H9 (cell line): ENCODE measurements around the gene ACER3. TPM values are rescaled to one million over a fixed set of nuclear protein-coding genes. Genes with fewer than 3 reads are reported as not detected.

Source experiments
- DNase-seq: peaks from one replicate; pipeline ENCODE4 v3.0.0-alpha.2; 2017
- H2AFZ ChIP-seq: one replicate; pipeline ENCODE4 v1.6.1; 2013; ENCODE audit warnings: mild to moderate bottlenecking, low read length, control low read depth, moderate library complexity
- H2AK5ac ChIP-seq: 2 replicates; pipeline ENCODE4 v1.6.1; 2013; ENCODE audit warnings: low read length, control low read depth, mixed read lengths; ENCODE audit not compliant: insufficient read length
- H2BK120ac ChIP-seq: one replicate; pipeline ENCODE4 v1.6.1; 2013; ENCODE audit warnings: low read depth, mild to moderate bottlenecking, low read length, control low read depth, inconsistent platforms; ENCODE audit not compliant: poor library complexity, severe bottlenecking
- H2BK12ac ChIP-seq: 2 replicates; pipeline ENCODE4 v1.6.1; 2013; ENCODE audit warnings: low read length, control low read depth, mixed read lengths, low read depth; ENCODE audit not compliant: insufficient read length
- H2BK15ac ChIP-seq: 2 replicates; pipeline ENCODE4 v1.6.1; 2013; ENCODE audit warnings: low read depth, low read length, control low read depth
- H2BK20ac ChIP-seq: one replicate; pipeline ENCODE4 v1.6.1; 2013; ENCODE audit warnings: low read depth, mild to moderate bottlenecking, low read length, control low read depth, inconsistent platforms; ENCODE audit not compliant: poor library complexity, severe bottlenecking
- H2BK5ac ChIP-seq: 2 replicates; pipeline ENCODE4 v1.6.1; 2013; ENCODE audit warnings: low read length, control low read depth, mixed read lengths; ENCODE audit not compliant: insufficient read length
- H3K14ac ChIP-seq: 2 replicates; pipeline ENCODE4 v1.6.1; 2013; ENCODE audit warnings: low read length, control low read depth; ENCODE audit not compliant: insufficient read depth
- H3K18ac ChIP-seq: 2 replicates; pipeline ENCODE4 v1.6.1; 2013; ENCODE audit warnings: low read depth, mild to moderate bottlenecking, mixed read lengths, low read length, control low read depth; ENCODE audit not compliant: insufficient read length
- H3K23ac ChIP-seq: 2 replicates; pipeline ENCODE4 v1.6.1; 2013; ENCODE audit warnings: low read length, control low read depth, mixed read lengths, low read depth; ENCODE audit not compliant: insufficient read length
- H3K23me2 ChIP-seq: 2 replicates; pipeline ENCODE4 v1.6.1; 2013; ENCODE audit warnings: low read depth, mild to moderate bottlenecking, mixed read lengths, low read length, control low read depth; ENCODE audit not compliant: insufficient read length, poor library complexity, severe bottlenecking
- H3K27ac ChIP-seq: 2 replicates; pipeline ENCODE4 v1.5.1; 2013; ENCODE audit warnings: low read length, control low read depth, mixed read lengths, low read depth; ENCODE audit not compliant: insufficient read length
- H3K27me3 ChIP-seq: 2 replicates; pipeline ENCODE4 v1.6.1; 2013; ENCODE audit warnings: low read length, control low read depth, inconsistent platforms; ENCODE audit not compliant: insufficient read depth
- H3K4ac ChIP-seq: 2 replicates; pipeline ENCODE4 v1.6.1; 2013; ENCODE audit warnings: low read depth, mild to moderate bottlenecking, control low read depth, inconsistent platforms, low read length, moderate library complexity
- H3K4me1 ChIP-seq: 2 replicates; pipeline ENCODE4 v1.6.1; 2013; ENCODE audit warnings: low read length, control low read depth, inconsistent platforms; ENCODE audit not compliant: insufficient read depth
- H3K4me2 ChIP-seq: 2 replicates; pipeline ENCODE4 v1.6.1; 2013; ENCODE audit warnings: low read length, control low read depth, mixed read lengths; ENCODE audit not compliant: insufficient read length, insufficient read depth
- H3K56ac ChIP-seq: 2 replicates; pipeline ENCODE4 v1.6.1; 2013; ENCODE audit warnings: low read depth, mild to moderate bottlenecking, mixed read lengths, low read length, control low read depth; ENCODE audit not compliant: insufficient read length
- H3K79me1 ChIP-seq: 2 replicates; pipeline ENCODE4 v1.6.1; 2013; ENCODE audit warnings: low read depth, mild to moderate bottlenecking, moderate library complexity, low read length, control low read depth, inconsistent platforms; ENCODE audit not compliant: insufficient read depth, poor library complexity, severe bottlenecking
- H3K79me2 ChIP-seq: 2 replicates; pipeline ENCODE4 v1.6.1; 2013; ENCODE audit warnings: low read length, control low read depth, inconsistent platforms; ENCODE audit not compliant: insufficient read depth
- H3K9ac ChIP-seq: 2 replicates; pipeline ENCODE4 v1.6.1; 2013; ENCODE audit warnings: low read length, control low read depth, mixed read lengths; ENCODE audit not compliant: insufficient read length; ENCODE audit errors: extremely low read depth
- H3K9me3 ChIP-seq: one replicate; pipeline ENCODE4 v1.6.1; 2013; ENCODE audit warnings: low read depth, low read length, inconsistent platforms; ENCODE audit not compliant: control insufficient read depth
- H3T11ph ChIP-seq: one replicate; pipeline ENCODE4 v1.6.1; 2013; ENCODE audit warnings: mild to moderate bottlenecking, low read length, control low read depth, inconsistent platforms
- H4K20me1 ChIP-seq: one replicate; pipeline ENCODE4 v1.6.1; 2013; ENCODE audit not compliant: control insufficient read depth, insufficient read length, insufficient read depth
- H4K5ac ChIP-seq: 2 replicates; pipeline ENCODE4 v1.6.1; 2013; ENCODE audit warnings: low read depth, mild to moderate bottlenecking, mixed read lengths, low read length, control low read depth; ENCODE audit not compliant: insufficient read length
- H4K8ac ChIP-seq: replicated peaks from 2 replicates; pipeline ENCODE4 v1.6.1; 2013; ENCODE audit warnings: low read length, control low read depth, mixed read lengths, low read depth; ENCODE audit not compliant: insufficient read length
- H4K91ac ChIP-seq: 2 replicates; pipeline ENCODE4 v1.6.1; 2013; ENCODE audit warnings: low read depth, mild to moderate bottlenecking, moderate library complexity, mixed read lengths, low read length, control low read depth; ENCODE audit not compliant: insufficient read length
- H3K27ac Mint-ChIP-seq, 3 experiments: 2 replicates in 2 of 3; 3 replicates in 1 of 3; pipeline ENCODE4 v1.8.0; 2020 to 2021; ENCODE audit warnings: mixed read lengths in 3 of 3, mild to moderate bottlenecking in 1 of 3, moderate library complexity in 1 of 3
- H3K27me3 Mint-ChIP-seq: 2 replicates; pipeline ENCODE4 v1.8.0; 2021; ENCODE audit warnings: low read depth, mild to moderate bottlenecking, moderate library complexity, mixed read lengths
- H3K36me3 Mint-ChIP-seq, 3 experiments: 2 replicates in 2 of 3; 3 replicates in 1 of 3; pipeline ENCODE4 v1.8.0; 2020 to 2021; ENCODE audit warnings: low read depth in 3 of 3, mixed read lengths in 3 of 3; ENCODE audit not compliant: insufficient read depth in 1 of 3
- H3K4me1 Mint-ChIP-seq, 2 experiments: 2 replicates each; pipeline ENCODE4 v1.8.0; 2020; ENCODE audit warnings: mixed read lengths in 2 of 2
- H3K4me3 Mint-ChIP-seq, 2 experiments: 2 replicates in 1 of 2; 3 replicates in 1 of 2; pipeline ENCODE4 v1.8.0; 2020 to 2021; ENCODE audit warnings: mild to moderate bottlenecking in 2 of 2, mixed read lengths in 2 of 2, moderate library complexity in 1 of 2
- H3K9me3 Mint-ChIP-seq, 2 experiments: 2 replicates in 1 of 2; 3 replicates in 1 of 2; pipeline ENCODE4 v1.8.0; 2020; ENCODE audit warnings: mild to moderate bottlenecking in 2 of 2, mixed read lengths in 2 of 2, moderate library complexity in 1 of 2
- CTCF ChIP-seq: fragments of 200-600 bp; sonication (generic); conservative IDR thresholded peaks from 3 replicates; pipeline ENCODE4 v1.8.0; 2021; ENCODE audit warnings: antibody characterized with exemption, mild to moderate bottlenecking
- WGBS: extraction: QIAGEN DNeasy Blood & Tissue Kit; methylation state at CpG from one replicate; pipeline ENCODE4 v1.1.7; 2013; ENCODE audit warnings: missing lambda C conversion rate, low lambda C conversion rate, mixed read lengths; ENCODE audit not compliant: insufficient read length; ENCODE audit errors: extremely low coverage; 5-methylcytosine and 5-hydroxymethylcytosine counted together
- total RNA-seq: library from RNA; stranded (reverse); gene quantifications from 2 replicates; pipeline ENCODE4 v1.2.1, GENCODE V29; 2021

Gene ACER3
- total RNA-seq, 1 experiment from 2014 or later, result 14.7 TPM

GRCh38 chr11:76916712-76917111, 56.0 kb downstream of the ACER3 start:
- no peaks in the 10 kb centered on the region for H3K9me3 Mint-ChIP-seq
- no peak overlapping the region for H4K5ac ChIP-seq
- H3K4ac ChIP-seq, result no peak overlapping the region

More at GRCh38 chr11:76916712-76917111, 56.0 kb downstream of the ACER3 start:
- H3K4me2 ChIP-seq, result no peak overlapping the region
- H3K9ac ChIP-seq, result no peak overlapping the region
- H3K9me3 ChIP-seq, result no peaks in the 10 kb centered on the region
- H2BK120ac ChIP-seq, result no peak overlapping the region
- WGBS, result no CpG with 5 or more reads among the region's 1 CpG
- H3K4me1 ChIP-seq, result no peaks in the 10 kb centered on the region
- Mint-ChIP-seq H3K27ac (no peak overlapping the region), H3K4me1 (peaks cover 8 to 14% of the 10 kb centered on the region in 2 experiments), H3K36me3 (no peaks in the 10 kb centered on the region), H3K27me3 (no peaks in the 10 kb centered on the region), H3K4me3 (no peak overlapping the region)
- no peak overlapping the region for H2BK20ac ChIP-seq
- no peak overlapping the region for H3K27ac ChIP-seq
- no peak overlapping the region for H3T11ph ChIP-seq
- no peaks in the 10 kb centered on the region for H3K23me2 ChIP-seq
- H3K56ac ChIP-seq, result no peak overlapping the region
- H3K79me1 ChIP-seq, result no peaks in the 10 kb centered on the region
- TF ChIP-seq CTCF, result no peak
- H2BK15ac ChIP-seq, result no peak overlapping the region
- H3K79me2 ChIP-seq, result no peaks in the 10 kb centered on the region
- H3K14ac ChIP-seq, result no peak overlapping the region
- H2AFZ ChIP-seq, result no peak overlapping the region
- H4K91ac ChIP-seq, result no peak overlapping the region
- H2BK5ac ChIP-seq, result no peak overlapping the region
- H3K18ac ChIP-seq, result no peak overlapping the region
- no peak overlapping the region for H2BK12ac ChIP-seq
- H3K23ac ChIP-seq, result no peak overlapping the region
- H4K20me1 ChIP-seq, result no peaks in the 10 kb centered on the region
- H3K27me3 ChIP-seq, result no peaks in the 10 kb centered on the region
- no peak overlapping the region for H2AK5ac ChIP-seq
- H4K8ac ChIP-seq, result no peak overlapping the region
- no peak for DNase-seq
